GF-D8 (cell line): Measurements from ENCODE around the gene PXDC1.
"Not testable (repeated sequence)": the region's sequence is repeated elsewhere in the genome, so short reads cannot be mapped to it uniquely, and the experiment has no call there.

Experiments used
- DNase-seq: peaks from one replicate; lab custom pipeline; 2025; lab: John Stamatoyannopoulos, UW

Gene PXDC1

DNA sequence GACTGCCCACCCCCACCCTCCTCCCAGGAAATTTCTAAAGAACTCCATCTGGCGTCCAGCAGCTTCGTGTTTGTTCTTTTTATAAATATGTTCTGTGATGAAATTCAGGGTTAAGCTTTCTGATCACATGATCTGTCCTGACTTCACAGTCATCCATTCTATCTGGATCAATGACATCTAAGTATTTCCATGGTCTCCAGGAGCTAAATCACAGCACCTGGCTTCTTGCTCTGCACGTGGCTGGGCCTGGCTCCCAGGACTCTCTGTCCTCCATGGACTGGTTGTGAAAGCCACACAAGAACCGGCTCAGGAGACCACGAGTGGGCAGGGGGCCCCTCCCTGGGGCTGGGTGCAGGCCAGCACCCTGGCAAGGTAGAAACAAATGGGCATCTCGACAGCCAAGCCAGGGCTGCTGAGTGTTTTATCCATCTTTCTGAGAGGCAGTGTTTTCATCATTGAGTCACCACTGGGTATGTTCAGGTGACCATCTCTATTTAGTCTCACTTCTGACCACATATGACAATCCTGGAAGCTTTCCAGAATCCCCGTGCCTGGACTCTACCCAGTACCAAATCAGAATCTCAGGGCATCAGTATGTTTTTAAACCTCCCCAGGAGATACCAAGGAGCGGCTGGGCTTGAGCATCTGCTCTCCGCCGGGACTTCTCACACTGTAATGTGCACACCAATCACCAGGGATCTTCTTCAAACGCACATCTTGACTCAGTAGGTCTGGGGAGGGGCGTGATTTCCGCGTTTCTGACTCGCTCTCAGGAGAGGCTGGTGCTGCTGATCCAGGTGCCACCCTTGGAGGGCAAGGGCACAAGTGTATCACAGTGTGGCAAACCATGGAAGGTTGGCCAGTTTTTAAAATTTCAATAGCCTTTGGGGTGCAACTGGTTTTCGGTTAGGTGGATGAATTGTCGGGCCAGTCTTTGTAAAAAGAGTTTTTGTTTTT lies 31.6 kb upstream of the PXDC1 start:
- DNase-seq: no peak

DNA sequence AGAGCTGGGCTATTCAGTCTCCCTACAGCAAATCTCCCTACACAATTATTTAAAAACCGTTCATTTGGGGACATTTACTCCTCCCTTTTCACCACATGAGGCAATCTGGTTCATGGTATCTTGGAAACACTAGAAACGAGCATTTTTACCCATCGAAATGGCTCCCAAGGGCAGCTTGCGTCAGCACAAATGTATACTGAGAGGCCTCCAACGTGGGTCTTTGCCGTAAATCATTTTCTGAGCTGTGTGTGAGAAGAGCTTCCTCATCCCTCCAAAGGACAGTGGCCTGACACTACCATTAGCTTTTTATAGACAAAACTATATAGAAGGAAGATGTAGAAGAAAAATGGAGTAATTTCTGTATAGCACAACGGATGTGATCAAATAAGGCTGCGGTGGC lies 30.0 kb upstream of the PXDC1 start:
- no peak for DNase-seq

- no peak for DNase-seq
Measured at GRCh38 chr6:3779574-3779849, 28.0 kb upstream of the PXDC1 start.

- DNase-seq: no peak
Measured at GRCh38 chr6:3778701-3779573, 27.4 kb upstream of the PXDC1 start.

- DNase-seq: no peak
Measured at GRCh38 chr6:3777730-3778461, 26.4 kb upstream of the PXDC1 start.

DNA sequence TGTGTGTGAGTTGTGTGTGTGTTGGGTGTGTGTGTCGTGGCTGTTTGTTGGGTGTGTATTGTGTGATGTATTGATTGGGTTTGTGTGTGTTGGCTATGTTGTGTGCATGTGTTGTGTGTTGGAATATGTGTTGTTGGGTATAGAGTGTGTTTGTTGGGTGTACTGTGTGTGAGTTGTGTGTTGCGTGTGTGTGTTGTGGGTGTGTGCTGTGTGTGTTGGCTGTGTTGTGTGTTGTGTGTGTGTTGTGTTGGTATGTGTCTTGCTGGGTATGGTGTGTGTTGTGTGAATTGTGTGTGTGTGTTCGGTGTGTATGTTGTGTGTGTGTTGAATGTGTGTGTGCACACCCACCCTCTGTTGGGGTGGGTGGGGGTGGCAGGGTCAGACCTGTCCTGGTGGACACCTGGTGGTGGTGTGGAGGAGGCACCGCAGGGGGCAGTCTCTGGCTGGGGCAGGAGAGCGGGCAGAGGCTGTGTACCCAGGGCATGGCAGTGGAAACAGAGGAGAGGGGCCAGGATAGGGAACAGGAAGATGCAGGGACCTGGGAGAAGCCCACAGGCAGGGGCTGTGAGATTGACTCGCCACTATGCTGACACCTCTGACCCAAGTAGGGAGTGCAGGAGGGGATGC lies 25.5 kb upstream of the PXDC1 start:
- DNase-seq: no peak

DNA sequence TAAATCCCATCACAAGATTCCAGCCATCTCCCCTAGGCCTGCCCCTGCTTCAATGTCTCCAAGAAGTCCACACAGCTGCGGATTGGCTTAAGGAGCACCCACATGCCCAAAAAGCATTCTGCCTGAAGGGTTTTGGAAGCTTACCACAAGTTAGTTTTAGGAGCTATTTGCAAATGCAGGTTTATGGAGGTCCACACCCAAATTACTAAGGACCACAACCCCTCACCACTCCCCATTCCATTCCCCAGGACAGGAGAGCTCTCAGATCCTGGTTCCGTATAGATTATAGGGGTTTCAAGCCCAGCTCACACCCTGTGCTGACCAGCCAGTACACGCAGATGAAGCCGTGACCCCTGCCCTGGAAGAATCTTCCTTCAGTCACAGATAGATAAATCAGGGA lies 24.3 kb upstream of the PXDC1 start:
- DNase-seq: no peak

- no peak for DNase-seq
Measured at GRCh38 chr6:3775386-3775785, 23.9 kb upstream of the PXDC1 start.

DNA sequence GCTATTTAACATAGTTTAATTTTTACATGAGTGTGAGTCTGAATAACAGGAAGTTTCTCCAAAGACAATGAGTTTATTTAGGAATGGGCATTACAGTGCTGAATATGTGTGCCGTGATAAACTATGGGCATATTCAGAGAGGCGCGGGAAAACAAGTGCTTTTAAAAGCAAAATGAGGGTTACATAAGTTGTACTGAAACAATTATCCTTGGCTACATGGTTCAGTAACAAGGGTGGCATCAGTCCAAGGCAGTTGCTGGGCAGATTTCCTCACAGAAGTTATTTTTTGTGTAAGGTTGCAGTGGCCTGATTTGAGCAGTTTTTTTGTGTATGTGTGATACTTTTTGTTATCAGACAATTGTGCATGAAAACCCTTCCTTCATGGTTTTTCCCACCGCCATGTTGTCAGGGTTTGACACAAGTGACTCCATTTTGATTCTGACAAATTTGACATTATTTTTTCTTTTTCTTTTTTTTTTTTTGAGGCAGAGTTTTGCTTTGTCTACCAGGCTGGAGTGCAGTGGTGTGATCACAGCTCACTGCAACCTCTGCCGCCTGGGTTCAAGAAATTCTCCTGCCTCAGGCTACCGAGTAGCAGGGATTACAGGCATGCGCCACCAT lies 22.3 kb upstream of the PXDC1 start:
- DNase-seq: no peak

- not testable (repeated sequence) for DNase-seq
Measured at GRCh38 chr6:3772127-3772999, 20.9 kb upstream of the PXDC1 start.

DNA sequence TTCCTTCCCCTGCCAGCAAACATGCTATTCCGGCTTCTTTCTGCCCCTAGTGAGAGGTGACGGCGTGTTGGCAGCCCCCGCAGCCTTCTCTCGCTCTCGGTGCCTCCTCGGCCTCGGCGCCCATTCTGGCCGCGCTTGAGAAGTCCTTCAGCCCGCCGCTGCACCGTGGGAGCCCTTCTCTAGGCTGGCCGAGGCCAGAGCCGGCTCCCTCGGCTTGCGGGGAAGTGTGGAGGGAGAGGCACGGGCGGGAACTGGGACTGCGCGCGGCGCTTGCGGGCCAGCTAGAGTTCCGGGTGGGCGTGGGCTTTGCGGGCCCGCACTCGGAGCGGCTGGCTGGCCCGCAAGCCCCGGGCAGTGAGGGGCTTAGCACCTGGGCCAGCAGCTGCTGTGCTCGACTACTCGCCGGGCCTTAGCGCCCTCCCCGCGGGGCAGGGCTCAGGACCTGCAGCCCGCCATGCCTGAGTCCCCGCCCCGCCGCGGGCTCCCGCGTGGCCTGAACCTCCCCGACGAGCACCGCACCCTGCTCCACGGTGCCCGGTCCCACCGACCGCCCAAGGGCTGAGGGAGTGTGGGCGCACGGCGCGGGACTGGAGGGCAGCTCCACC lies 20.0 kb upstream of the PXDC1 start:
- DNase-seq: no peak

GRCh38 chr6:3770023-3770720 lies 18.7 kb upstream of the PXDC1 start:
- no peak for DNase-seq

GRCh38 chr6:3769610-3770009 lies 18.1 kb upstream of the PXDC1 start:
- no peak for DNase-seq

GRCh38 chr6:3768502-3768901 lies 17.0 kb upstream of the PXDC1 start:
- no peak for DNase-seq

DNA sequence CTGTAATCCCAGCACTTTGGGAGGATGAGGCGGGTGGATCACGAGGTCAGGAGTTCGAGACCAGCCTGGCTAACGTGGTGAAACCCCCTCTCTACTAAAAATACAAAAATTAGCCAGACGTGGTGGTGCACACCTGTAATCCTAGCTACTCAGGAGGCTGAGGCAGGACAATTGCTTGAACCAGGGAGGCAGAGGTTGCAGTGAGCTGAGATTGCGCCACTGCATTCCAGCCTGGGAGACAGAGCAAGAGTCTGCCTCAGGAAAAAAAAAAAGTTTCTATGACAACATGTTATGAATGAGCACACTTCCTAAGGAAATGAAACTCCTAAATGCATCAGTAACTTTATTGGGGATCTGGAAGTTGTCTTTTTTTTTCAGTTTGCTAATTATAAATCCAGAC lies 16.0 kb upstream of the PXDC1 start:
- not testable (repeated sequence) for DNase-seq

DNA sequence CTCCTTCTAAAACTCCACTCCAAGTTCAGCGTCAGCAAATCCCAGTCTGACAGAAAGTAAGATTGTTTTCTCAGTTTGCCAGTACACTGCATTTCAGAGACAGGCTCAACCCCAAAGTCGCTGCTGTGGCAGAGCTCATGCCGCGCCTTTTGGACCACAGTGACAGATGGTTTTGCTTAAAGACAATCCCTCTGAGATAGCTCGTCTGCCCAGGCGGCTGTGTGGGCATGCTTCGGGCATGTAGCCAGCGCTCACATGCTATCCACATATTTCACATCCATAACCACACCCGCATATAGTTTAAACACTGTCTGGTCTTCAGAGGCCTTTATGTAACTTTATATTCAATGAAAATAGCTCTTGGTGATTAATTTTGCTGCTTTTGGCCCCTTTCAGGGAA lies 14.7 kb upstream of the PXDC1 start:
- no peak for DNase-seq

DNA sequence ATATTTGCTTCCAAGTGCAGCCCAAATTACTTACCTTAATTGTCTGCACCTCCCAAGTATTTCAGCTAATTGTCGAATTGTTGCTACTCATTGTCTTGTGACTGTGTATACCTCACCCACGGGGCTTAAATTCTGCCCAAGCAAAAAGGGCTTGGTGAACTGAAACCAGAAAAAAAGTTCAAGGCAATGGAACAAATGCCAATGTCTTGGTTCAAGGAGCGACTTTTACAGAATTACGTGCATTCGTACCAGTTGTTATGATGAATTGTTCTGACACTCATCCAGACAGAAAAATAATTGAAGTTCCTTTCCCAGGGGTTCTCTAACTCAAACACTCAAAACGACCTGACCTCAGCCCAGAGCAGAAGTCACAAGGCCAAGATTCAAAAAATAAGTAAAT lies 13.9 kb upstream of the PXDC1 start:
- DNase-seq: no peak

- no peak for DNase-seq
Measured at GRCh38 chr6:3764516-3765335, 13.2 kb upstream of the PXDC1 start.

DNA sequence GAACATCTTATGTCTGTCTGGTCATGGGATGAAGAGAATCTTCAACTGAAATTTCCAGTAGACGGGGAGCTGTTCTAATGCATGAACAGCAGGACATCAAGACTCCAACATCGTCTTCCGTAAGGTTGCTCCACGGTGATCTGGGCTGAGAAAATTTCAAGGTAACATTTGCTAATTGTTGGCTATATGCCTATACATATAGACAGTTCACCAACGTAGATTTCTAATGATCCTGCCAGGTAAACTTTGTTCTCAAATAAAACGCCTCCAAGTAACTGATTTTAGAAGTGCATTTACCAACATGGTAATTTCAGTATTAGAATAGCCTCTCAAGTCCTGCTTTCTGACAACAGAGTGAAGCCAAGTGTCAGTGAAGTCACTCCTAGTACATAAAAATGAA lies 11.3 kb upstream of the PXDC1 start:
- no peak for DNase-seq
